HepG2 (cell line): ENCODE results near the gene RERE. TPM values are rescaled to one million over a fixed set of nuclear protein-coding genes. Genes with fewer than 3 reads are reported as not detected.

ENCODE experiments used
- ATAC-seq: fragments of 200-7000 bp; cut with Tn5 transposase; 3 replicates; pipeline ENCODE4 v1.9.1; 2020; ENCODE audit warnings: mild to moderate bottlenecking, moderate library complexity
- BruUV-seq: library from RNA; stranded (reverse); fragments of 400-500 nt; replicated peaks from 2 replicates; lab custom pipeline; 2021; lab: Mats Ljungman, UMichigan
- CTCF ChIA-PET: fragments of 300-600 bp; formaldehyde crosslinking; extraction: SDS; loops from one replicate; lab custom pipeline; 2021; ENCODE audit warnings: low total read pairs, inconsistent platforms, low intra/inter-chr PET ratio; lab: Yijun Ruan, JAX
- POLR2A ChIA-PET: fragments of 350-600 bp; sonication (Branson Sonifier 250); formaldehyde crosslinking; loops from one replicate; lab custom pipeline; 2020; ENCODE audit warnings: antibody characterized with exemption, inconsistent platforms; lab: Yijun Ruan, JAX
- DNase-seq: peaks from one replicate; pipeline ENCODE4 v3.0.0-alpha.2; 2015; ENCODE audit warnings: low spot score
- FAIRE-seq: peaks from 3 replicates; lab custom pipeline; 2011; peaks lifted over from hg19 to GRCh38; lab: Jason Lieb, UNC
- H2AFZ ChIP-seq: one replicate; pipeline ENCODE4 v1.6.1; 2011; ENCODE audit warnings: low read length, inconsistent platforms
- H3K27ac ChIP-seq: fragments of 300-600 bp; 3 replicates; pipeline ENCODE4 v1.8.0; 2011; ENCODE audit warnings: mixed run types, mild to moderate bottlenecking, mixed read lengths, low read length, inconsistent platforms; ENCODE audit not compliant: insufficient read depth; ENCODE audit errors: extremely low read length
- H3K27me3 ChIP-seq, 2 experiments: fragments of 200-600 bp in 1 of 2; 2 replicates in 1 of 2; 3 replicates in 1 of 2; pipeline versions ENCODE4 v1.6.0 to v1.8.0; 2011; ENCODE audit warnings: low read length in 2 of 2, mild to moderate bottlenecking in 2 of 2, moderate library complexity in 2 of 2, inconsistent platforms in 1 of 2; ENCODE audit not compliant: insufficient read depth in 2 of 2, control insufficient read depth in 1 of 2
- H3K36me3 ChIP-seq, 2 experiments: fragments of 200-600 bp in 1 of 2; replicated peaks in 1 of 2; 2 replicates in 1 of 2; 3 replicates in 1 of 2; pipeline versions ENCODE4 v1.5.1 to v1.8.0; 2011; ENCODE audit warnings: low read length in 2 of 2, inconsistent platforms in 1 of 2; ENCODE audit not compliant: insufficient read depth in 2 of 2, control insufficient read depth in 1 of 2
- H3K4me1 ChIP-seq: 2 replicates; pipeline ENCODE4 v1.5.1; 2012; ENCODE audit warnings: low read length, inconsistent platforms; ENCODE audit not compliant: insufficient read depth
- H3K4me2 ChIP-seq: 2 replicates; pipeline ENCODE4 v1.6.0; 2011; ENCODE audit warnings: low read depth, low read length, inconsistent platforms
- H3K4me3 ChIP-seq, 3 experiments: fragments of 200-600 bp in 1 of 3; sonication (generic), shearing (Covaris generic) in 1 of 3; replicated peaks in 1 of 3; 2 replicates each; pipeline ENCODE4 v1.5.1; 2011 to 2016; ENCODE audit warnings: low read length in 3 of 3, inconsistent platforms in 2 of 3, low read depth in 2 of 3, mild to moderate bottlenecking in 2 of 3, control low read depth in 1 of 3, mixed read lengths in 1 of 3; ENCODE audit not compliant: insufficient read depth in 1 of 3
- H3K79me2 ChIP-seq: one replicate; pipeline ENCODE4 v1.6.1; 2011; ENCODE audit warnings: low read length, inconsistent platforms; ENCODE audit not compliant: insufficient read depth
- H3K9ac ChIP-seq: 2 replicates; pipeline ENCODE4 v1.6.0; 2011; ENCODE audit warnings: mild to moderate bottlenecking, low read depth, low read length, inconsistent platforms; ENCODE audit not compliant: insufficient read depth
- H3K9me3 ChIP-seq: 2 replicates; pipeline ENCODE4 v1.5.1; 2012; ENCODE audit warnings: mild to moderate bottlenecking, low read length
- H4K20me1 ChIP-seq: 2 replicates; pipeline ENCODE4 v1.6.0; 2011; ENCODE audit warnings: inconsistent platforms, mild to moderate bottlenecking, low read length, moderate library complexity; ENCODE audit not compliant: insufficient read depth
- FOXO1 ChIP-seq: sonication (generic); formaldehyde crosslinking; IDR thresholded peaks from 2 replicates; pipeline ENCODE4 v1.4.0; 2020; ENCODE audit warnings: missing genetic modification reagents
- HOXA9 ChIP-seq: sonication (generic); formaldehyde crosslinking; IDR thresholded peaks from 2 replicates; pipeline ENCODE4 v1.8.1; 2022; ENCODE audit warnings: missing genetic modification reagents, mild to moderate bottlenecking, moderate library complexity, borderline replicate concordance
- MTA1 ChIP-seq: sonication (generic); formaldehyde crosslinking; IDR thresholded peaks from 2 replicates; pipeline ENCODE4 v1.4.0; 2020; ENCODE audit warnings: missing genetic modification reagents, mild to moderate bottlenecking, borderline replicate concordance
- REXO4 ChIP-seq: sonication (generic); formaldehyde crosslinking; IDR thresholded peaks from 2 replicates; pipeline ENCODE4 v1.8.0; 2022; ENCODE audit warnings: missing genetic modification reagents, mild to moderate bottlenecking, borderline replicate concordance
- YY1 ChIP-seq: IDR thresholded peaks from 2 replicates; pipeline ENCODE4 v1.6.1; 2011; ENCODE audit warnings: low read length, low read depth, moderate library complexity, mild to moderate bottlenecking; ENCODE audit not compliant: insufficient read depth, insufficient replicate concordance
- ZFP36 ChIP-seq: fragments of 150-350 bp; IDR thresholded peaks from 2 replicates; pipeline ENCODE4 v1.6.1; 2018; ENCODE audit warnings: borderline replicate concordance, low read length, low read depth; ENCODE audit not compliant: partially characterized antibody
- ZFP41 ChIP-seq: sonication (generic); formaldehyde crosslinking; IDR thresholded peaks from 2 replicates; pipeline ENCODE4 v1.4.0; 2020; ENCODE audit warnings: mild to moderate bottlenecking, missing genetic modification reagents, borderline replicate concordance
- ZNF136 ChIP-seq: sonication (generic); formaldehyde crosslinking; IDR thresholded peaks from 2 replicates; pipeline ENCODE4 v1.8.1; 2022; ENCODE audit warnings: low read depth, mild to moderate bottlenecking, moderate library complexity, missing genetic modification reagents
- ZNF468 ChIP-seq: sonication (generic); formaldehyde crosslinking; IDR thresholded peaks from 2 replicates; pipeline ENCODE4 v1.8.0; 2022; ENCODE audit warnings: mild to moderate bottlenecking, moderate library complexity, missing genetic modification reagents
- ZSCAN25 ChIP-seq: sonication (generic); formaldehyde crosslinking; IDR thresholded peaks from 2 replicates; pipeline ENCODE4 v1.8.0; 2022; ENCODE audit warnings: mild to moderate bottlenecking, missing genetic modification reagents
- WGBS: methylation state at CpG from one replicate; pipeline ENCODE4 v1.1.6; 2017; ENCODE audit warnings: low lambda C conversion rate; 5-methylcytosine and 5-hydroxymethylcytosine counted together
- in situ Hi-C: cut with HindIII; loops from 2 replicates; pipeline ENCODE4 v1.10.0; 2017; ENCODE audit warnings: low pct_unique_long_range_greater_than_20kb; ENCODE audit not compliant: extremely low pct_ligation_motif_present
- intact Hi-C: fragments of 100-400 bp; cut with micrococcal nuclease; formaldehyde crosslinking; loops from one replicate; pipeline ENCODE4 v1.10.0; 2022; ENCODE audit not compliant: unreplicated experiment
- polyA plus RNA-seq, 8 experiments: library from polyadenylated mRNA; depleted of rRNA in 3 of 8; stranded (reverse) in 7 of 8; unstranded in 1 of 8; fragments of >200 nt; fragmentation: Illumina TruSeq in 4 of 8; extraction: Trizol in 4 of 8; gene quantifications; 2 replicates each; pipeline versions ENCODE4 v1.2.1 to v1.2.3, GENCODE V29; 2011 to 2016; ENCODE audit warnings: low read depth in 4 of 8, missing spikeins in 1 of 8, mixed read lengths in 1 of 8; ENCODE audit not compliant: insufficient read depth in 1 of 8
- total RNA-seq, 5 experiments: library from RNA; depleted of rRNA; stranded (reverse); fragments of >200 nt; fragmentation: Illumina TruSeq; extraction: Trizol; gene quantifications; 2 replicates each; pipeline ENCODE4 v1.2.3, GENCODE V29; 2016; ENCODE audit warnings: low read depth in 1 of 5
- TF ChIP-seq, protein P1 (sequence below): sonication (generic); formaldehyde crosslinking; IDR thresholded peaks from 2 replicates; pipeline ENCODE4 v1.4.0; 2020; ENCODE audit warnings: missing genetic modification reagents
- TF ChIP-seq, protein P2 (sequence below): sonication (generic); formaldehyde crosslinking; IDR thresholded peaks from 2 replicates; pipeline ENCODE4 v1.4.0; 2020; ENCODE audit warnings: missing genetic modification reagents, borderline replicate concordance
- TF ChIP-seq, protein P3 (sequence below), 2 experiments: fragments of 450-650 bp in 1 of 2; sonication (generic) in 1 of 2; formaldehyde crosslinking; IDR thresholded peaks; 2 replicates each; pipeline versions ENCODE4 v1.5.0 to v1.8.0; 2020 to 2022; ENCODE audit warnings: mild to moderate bottlenecking in 1 of 2, missing genetic modification reagents in 1 of 2
- TF ChIP-seq, protein P4 (sequence below): sonication (generic); formaldehyde crosslinking; IDR thresholded peaks from 2 replicates; pipeline ENCODE4 v1.8.0; 2022; ENCODE audit warnings: low read depth, missing genetic modification reagents

The RERE gene
- total and polyA plus RNA-seq, 2 of the 13 experiments (the other 11 are each of a cell fraction or from before 2014, with no cell fraction given) = 18.3 to 21.9 TPM

DNA sequence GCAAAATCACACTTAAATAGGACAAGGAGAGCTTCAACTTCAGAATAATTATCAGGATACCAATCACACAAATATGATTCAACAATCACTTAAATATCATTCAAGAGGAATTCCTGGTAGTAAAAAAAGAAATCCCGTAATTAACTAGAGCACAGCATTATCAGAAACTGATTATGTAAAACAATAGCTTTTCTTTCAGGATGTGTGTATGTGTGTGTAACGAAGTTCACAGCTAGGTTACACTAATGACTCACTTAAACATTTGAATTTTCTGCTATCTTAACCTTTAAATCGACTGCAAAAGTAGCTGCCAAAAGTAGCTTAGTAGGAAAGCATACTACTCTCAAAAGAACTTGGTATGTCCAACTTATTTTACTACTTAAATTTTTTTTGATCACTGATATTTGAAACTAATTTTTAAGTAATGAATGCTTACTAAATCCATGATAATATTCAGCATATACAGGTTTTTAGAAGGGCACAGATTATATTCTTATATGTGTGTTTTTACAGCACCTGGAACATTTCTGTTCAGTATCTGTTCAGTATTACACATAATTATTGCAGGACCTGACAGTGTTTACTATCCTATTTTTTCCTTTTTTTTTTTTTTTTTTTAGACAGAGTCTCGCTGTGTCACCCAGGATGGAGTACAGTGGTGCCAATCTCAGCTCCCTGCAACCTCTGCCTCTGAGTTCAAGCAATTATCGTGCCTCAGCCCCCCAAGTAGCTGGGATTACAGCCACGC is 4.2 kb downstream of the RERE start (continued):
- TF ChIP-seq, protein P1, sequence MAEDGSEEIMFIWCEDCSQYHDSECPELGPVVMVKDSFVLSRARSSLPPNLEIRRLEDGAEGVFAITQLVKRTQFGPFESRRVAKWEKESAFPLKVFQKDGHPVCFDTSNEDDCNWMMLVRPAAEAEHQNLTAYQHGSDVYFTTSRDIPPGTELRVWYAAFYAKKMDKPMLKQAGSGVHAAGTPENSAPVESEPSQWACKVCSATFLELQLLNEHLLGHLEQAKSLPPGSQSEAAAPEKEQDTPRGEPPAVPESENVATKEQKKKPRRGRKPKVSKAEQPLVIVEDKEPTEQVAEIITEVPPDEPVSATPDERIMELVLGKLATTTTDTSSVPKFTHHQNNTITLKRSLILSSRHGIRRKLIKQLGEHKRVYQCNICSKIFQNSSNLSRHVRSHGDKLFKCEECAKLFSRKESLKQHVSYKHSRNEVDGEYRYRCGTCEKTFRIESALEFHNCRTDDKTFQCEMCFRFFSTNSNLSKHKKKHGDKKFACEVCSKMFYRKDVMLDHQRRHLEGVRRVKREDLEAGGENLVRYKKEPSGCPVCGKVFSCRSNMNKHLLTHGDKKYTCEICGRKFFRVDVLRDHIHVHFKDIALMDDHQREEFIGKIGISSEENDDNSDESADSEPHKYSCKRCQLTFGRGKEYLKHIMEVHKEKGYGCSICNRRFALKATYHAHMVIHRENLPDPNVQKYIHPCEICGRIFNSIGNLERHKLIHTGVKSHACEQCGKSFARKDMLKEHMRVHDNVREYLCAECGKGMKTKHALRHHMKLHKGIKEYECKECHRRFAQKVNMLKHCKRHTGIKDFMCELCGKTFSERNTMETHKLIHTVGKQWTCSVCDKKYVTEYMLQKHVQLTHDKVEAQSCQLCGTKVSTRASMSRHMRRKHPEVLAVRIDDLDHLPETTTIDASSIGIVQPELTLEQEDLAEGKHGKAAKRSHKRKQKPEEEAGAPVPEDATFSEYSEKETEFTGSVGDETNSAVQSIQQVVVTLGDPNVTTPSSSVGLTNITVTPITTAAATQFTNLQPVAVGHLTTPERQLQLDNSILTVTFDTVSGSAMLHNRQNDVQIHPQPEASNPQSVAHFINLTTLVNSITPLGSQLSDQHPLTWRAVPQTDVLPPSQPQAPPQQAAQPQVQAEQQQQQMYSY (CRISPR knock-in tag) = no peak
- no peak for TF ChIP-seq FOXO1 (CRISPR knock-in tag)

DNA sequence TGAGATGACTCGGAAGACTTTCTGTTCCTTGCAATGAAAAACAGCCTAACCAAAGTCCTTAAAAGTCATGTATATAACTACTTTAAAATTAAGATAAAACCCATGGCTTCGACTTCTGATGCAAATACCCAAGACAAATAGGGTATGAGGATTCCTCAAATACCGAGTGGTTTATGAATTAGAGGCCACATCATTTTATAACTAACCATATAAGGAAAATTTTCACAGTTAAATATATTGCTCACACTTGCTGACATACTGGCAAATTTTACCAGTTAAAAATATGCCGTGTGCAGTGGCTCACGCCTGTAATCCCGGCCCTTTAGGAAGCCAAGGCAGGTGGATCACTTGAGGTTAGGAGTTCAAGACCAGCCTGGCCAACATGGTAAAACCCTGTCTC is 5.4 kb downstream of the RERE start:
- no TSS peak for BruUV-seq
- no peaks in the 10 kb centered on the region; a peak in 1 of 5 replicates for H3K27me3 ChIP-seq
- no peak overlapping the region for H3K4me2 ChIP-seq
- H3K36me3 ChIP-seq = no peaks in the 10 kb centered on the region
- WGBS = 98% methylated on average over 6 of the region's 6 CpGs
- H2AFZ ChIP-seq = no peak overlapping the region
- H3K9me3 ChIP-seq = no peaks in the 10 kb centered on the region
- in situ Hi-C loops = no loop called here
- ChIA-PET POLR2A (no interaction called here), CTCF (no interaction called here)
- peaks cover 53% of the 10 kb centered on the region for H4K20me1 ChIP-seq
- DNase-seq (no peak), FAIRE-seq (no peak), ATAC-seq (no peak)
- intact Hi-C loops = no loop called here
- peaks cover 98% of the 10 kb centered on the region for H3K79me2 ChIP-seq
- H3K27ac ChIP-seq = no peak overlapping the region
- no peak overlapping the region for H3K9ac ChIP-seq
- no peak overlapping the region for H3K4me3 ChIP-seq
- H3K4me1 ChIP-seq = peaks cover 82% of the 10 kb centered on the region
- TF ChIP-seq HOXA9 (CRISPR knock-in tag) (no peak), ZFP41 (CRISPR knock-in tag) (no peak), MTA1 (no peak), REXO4 (CRISPR knock-in tag) (no peak), ZNF136 (no peak), YY1 (no peak), ZSCAN25 (CRISPR knock-in tag) (no peak), ZFP36 (no peak), ZNF468 (no peak)
- TF ChIP-seq, protein P2, sequence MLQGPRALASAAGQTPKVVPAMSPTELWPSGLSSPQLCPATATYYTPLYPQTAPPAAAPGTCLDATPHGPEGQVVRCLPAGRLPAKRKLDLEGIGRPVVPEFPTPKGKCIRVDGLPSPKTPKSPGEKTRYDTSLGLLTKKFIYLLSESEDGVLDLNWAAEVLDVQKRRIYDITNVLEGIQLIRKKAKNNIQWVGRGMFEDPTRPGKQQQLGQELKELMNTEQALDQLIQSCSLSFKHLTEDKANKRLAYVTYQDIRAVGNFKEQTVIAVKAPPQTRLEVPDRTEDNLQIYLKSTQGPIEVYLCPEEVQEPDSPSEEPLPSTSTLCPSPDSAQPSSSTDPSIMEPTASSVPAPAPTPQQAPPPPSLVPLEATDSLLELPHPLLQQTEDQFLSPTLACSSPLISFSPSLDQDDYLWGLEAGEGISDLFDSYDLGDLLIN (CRISPR knock-in tag) = no peak
- TF ChIP-seq, protein P3, sequence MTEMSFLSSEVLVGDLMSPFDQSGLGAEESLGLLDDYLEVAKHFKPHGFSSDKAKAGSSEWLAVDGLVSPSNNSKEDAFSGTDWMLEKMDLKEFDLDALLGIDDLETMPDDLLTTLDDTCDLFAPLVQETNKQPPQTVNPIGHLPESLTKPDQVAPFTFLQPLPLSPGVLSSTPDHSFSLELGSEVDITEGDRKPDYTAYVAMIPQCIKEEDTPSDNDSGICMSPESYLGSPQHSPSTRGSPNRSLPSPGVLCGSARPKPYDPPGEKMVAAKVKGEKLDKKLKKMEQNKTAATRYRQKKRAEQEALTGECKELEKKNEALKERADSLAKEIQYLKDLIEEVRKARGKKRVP (CRISPR knock-in tag; IDR thresholded peaks at IDR 0.05) = no peak
- TF ChIP-seq, protein P4, sequence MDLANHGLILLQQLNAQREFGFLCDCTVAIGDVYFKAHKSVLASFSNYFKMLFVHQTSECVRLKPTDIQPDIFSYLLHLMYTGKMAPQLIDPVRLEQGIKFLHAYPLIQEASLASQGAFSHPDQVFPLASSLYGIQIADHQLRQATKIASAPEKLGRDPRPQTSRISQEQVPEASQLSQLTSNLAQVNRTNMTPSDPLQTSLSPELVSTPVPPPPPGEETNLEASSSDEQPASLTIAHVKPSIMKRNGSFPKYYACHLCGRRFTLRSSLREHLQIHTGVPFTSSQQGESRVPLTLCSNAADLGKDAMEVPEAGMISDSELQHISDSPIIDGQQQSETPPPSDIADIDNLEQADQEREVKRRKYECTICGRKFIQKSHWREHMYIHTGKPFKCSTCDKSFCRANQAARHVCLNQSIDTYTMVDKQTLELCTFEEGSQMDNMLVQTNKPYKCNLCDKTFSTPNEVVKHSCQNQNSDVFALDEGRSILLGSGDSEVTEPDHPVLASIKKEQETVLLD (CRISPR knock-in tag) = no peak
